ENCODE results near the gene CD36.

DNA sequence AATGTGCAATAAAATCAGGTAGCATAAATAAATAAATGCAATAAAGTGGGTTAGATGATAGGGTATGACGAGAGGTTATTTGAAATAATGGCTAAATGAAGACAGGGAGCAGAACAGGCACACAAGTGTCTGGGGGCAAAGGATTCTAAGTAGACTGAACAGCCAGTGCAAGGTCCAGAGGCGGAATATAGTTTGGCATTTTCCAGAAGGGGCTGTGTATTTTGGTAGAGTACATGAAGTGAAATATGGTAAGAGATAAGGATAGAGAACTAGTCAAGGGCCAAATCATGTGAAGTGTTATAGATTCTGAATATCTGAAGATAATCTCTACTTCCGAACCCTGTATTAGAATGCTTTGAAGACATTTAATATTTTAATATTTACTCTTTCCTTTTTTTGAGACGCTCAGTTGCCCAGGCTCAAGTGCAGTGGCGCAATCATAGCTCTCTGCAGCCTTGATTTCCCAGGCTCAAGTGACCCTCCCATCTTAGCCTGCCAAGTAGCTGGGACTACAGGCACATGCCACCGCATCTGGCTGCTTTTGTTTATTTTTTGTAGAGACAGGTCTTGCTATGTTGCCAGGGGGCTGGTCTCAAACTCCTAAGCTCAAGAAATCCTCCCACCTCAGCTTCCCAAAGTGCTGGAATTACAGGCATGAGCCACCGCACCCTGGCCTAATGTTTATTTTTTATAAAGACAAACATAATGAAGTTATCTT, 44.4 kb upstream of the CD36 start:
- TF ChIP-seq, protein P1, sequence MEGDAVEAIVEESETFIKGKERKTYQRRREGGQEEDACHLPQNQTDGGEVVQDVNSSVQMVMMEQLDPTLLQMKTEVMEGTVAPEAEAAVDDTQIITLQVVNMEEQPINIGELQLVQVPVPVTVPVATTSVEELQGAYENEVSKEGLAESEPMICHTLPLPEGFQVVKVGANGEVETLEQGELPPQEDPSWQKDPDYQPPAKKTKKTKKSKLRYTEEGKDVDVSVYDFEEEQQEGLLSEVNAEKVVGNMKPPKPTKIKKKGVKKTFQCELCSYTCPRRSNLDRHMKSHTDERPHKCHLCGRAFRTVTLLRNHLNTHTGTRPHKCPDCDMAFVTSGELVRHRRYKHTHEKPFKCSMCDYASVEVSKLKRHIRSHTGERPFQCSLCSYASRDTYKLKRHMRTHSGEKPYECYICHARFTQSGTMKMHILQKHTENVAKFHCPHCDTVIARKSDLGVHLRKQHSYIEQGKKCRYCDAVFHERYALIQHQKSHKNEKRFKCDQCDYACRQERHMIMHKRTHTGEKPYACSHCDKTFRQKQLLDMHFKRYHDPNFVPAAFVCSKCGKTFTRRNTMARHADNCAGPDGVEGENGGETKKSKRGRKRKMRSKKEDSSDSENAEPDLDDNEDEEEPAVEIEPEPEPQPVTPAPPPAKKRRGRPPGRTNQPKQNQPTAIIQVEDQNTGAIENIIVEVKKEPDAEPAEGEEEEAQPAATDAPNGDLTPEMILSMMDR (IDR thresholded peaks at IDR 0.05): no peak
- no peak for TF ChIP-seq POLR2A (IDR thresholded peaks at IDR 0.05)

Data from testis (tissue), 2 donors.